Right lobe of liver (tissue), 4 donors: ENCODE measurements around the gene TMEM127.

Source experiments
- CTCF ChIP-seq, 4 donors: fragments of 200-600 bp in 3 of 4; fragments of 450-650 bp in 1 of 4; IDR thresholded peaks; one replicate each; pipeline versions ENCODE4 v1.5.1 to v1.8.0; 2016 to 2022; ENCODE audit warnings: antibody characterized with exemption in 4 of 4, mild to moderate bottlenecking in 2 of 4
- POLR2A ChIP-seq: fragments of 450-650 bp; IDR thresholded peaks from one replicate; pipeline ENCODE4 v1.6.1; 2017; ENCODE audit warnings: antibody characterized with exemption, mild to moderate bottlenecking
- donor health status: DM: no; HTN: no; CAD: no.
- donor health status: DM: no; HTN: no; CAD: no.
- donor health status: DM: no; HTN: yes; CAD: no.

- TF ChIP-seq CTCF (IDR thresholded peaks at IDR 0.05) (no peak), POLR2A (no peak)
Observed at GRCh38 chr2:96233436-96233835, 32.4 kb downstream of the TMEM127 start.
